ENCODE measurements around the gene CHRM2.

CHRM2 gene

GRCh38 chr7:136897676-136898075 lies 29.2 kb downstream of the CHRM2 start:
- no peak for DNase-seq

- DNase-seq: no peak
Observed at GRCh38 chr7:136900005-136900404, 31.6 kb downstream of the CHRM2 start.

GRCh38 chr7:136910771-136911170 lies 42.3 kb downstream of the CHRM2 start:
- DNase-seq: no peak

GRCh38 chr7:136911344-136911743 lies 42.9 kb downstream of the CHRM2 start:
- no peak for DNase-seq

GRCh38 chr7:136912339-136912738 lies 43.9 kb downstream of the CHRM2 start:
- no peak for DNase-seq

- DNase-seq: no peak
Observed at GRCh38 chr7:136914016-136914415, 45.6 kb downstream of the CHRM2 start.

- DNase-seq: no peak
Observed at GRCh38 chr7:136919820-136920219, 51.4 kb downstream of the CHRM2 start.

- DNase-seq: no peak
Observed at GRCh38 chr7:136923111-136923667, 54.7 kb downstream of the CHRM2 start.

GRCh38 chr7:136925044-136925443 lies 56.6 kb downstream of the CHRM2 start:
- no peak for DNase-seq

- DNase-seq: no peak
Observed at GRCh38 chr7:136925556-136925955, 57.1 kb downstream of the CHRM2 start.

- DNase-seq: no peak
Observed at GRCh38 chr7:136931169-136931867, 62.9 kb downstream of the CHRM2 start.

- no peak for DNase-seq
Observed at GRCh38 chr7:136937436-136937835, 69.0 kb downstream of the CHRM2 start.

GRCh38 chr7:136938476-136938875 lies 70.0 kb downstream of the CHRM2 start:
- DNase-seq: no peak

GRCh38 chr7:136940122-136940521 lies 71.7 kb downstream of the CHRM2 start:
- no peak for DNase-seq

GRCh38 chr7:136940917-136941316 lies 72.5 kb downstream of the CHRM2 start:
- DNase-seq: no peak

- DNase-seq: no peak
Observed at GRCh38 chr7:136941816-136942215, 73.4 kb downstream of the CHRM2 start.

GRCh38 chr7:136942401-136942800 lies 73.9 kb downstream of the CHRM2 start:
- no peak for DNase-seq

- no peak for DNase-seq
Observed at GRCh38 chr7:136942994-136943393, 74.5 kb downstream of the CHRM2 start.

GRCh38 chr7:136947347-136947746 lies 78.9 kb downstream of the CHRM2 start:
- no peak for DNase-seq

GRCh38 chr7:136950331-136950730 lies 81.9 kb downstream of the CHRM2 start:
- no peak for DNase-seq

GRCh38 chr7:136953386-136953785 lies 84.9 kb downstream of the CHRM2 start:
- DNase-seq: no peak

- DNase-seq: no peak
Observed at GRCh38 chr7:136956232-136956631, 87.8 kb downstream of the CHRM2 start.

- DNase-seq: no peak
Observed at GRCh38 chr7:136956671-136957070, 88.2 kb downstream of the CHRM2 start.

GRCh38 chr7:136957391-136957790 lies 88.9 kb downstream of the CHRM2 start:
- no peak for DNase-seq

- DNase-seq: no peak
Observed at GRCh38 chr7:136958016-136958415, 89.6 kb downstream of the CHRM2 start.

Measured in NCI-H446 treated with DMSO at 0.1 percent for 48 hours (cell line).